HAP-1 (cell line): Measurements from ENCODE around the gene PROX2.

ENCODE experiments used
- DNase-seq, 2 experiments: peaks; one replicate each; pipeline ENCODE4 v3.0.0-alpha.2; 2016 to 2020; ENCODE audit warnings: low spot score in 2 of 2
- H3K27me3 ChIP-seq: fragments of 250-450 bp; sonication (Bioruptor Pico); 2 replicates; pipeline ENCODE4 v1.5.1; 2020; ENCODE audit warnings: low read depth, mild to moderate bottlenecking, moderate library complexity
- H3K36me3 ChIP-seq: fragments of 250-450 bp; sonication (Bioruptor Pico); replicated peaks from 2 replicates; pipeline ENCODE4 v1.5.1; 2020; ENCODE audit warnings: mild to moderate bottlenecking
- H3K4me1 ChIP-seq: fragments of 250-450 bp; sonication (Bioruptor Pico); 2 replicates; pipeline ENCODE4 v1.5.1; 2020; ENCODE audit warnings: mild to moderate bottlenecking
- H3K4me3 ChIP-seq: fragments of 250-450 bp; sonication (Bioruptor Pico); 2 replicates; pipeline ENCODE4 v1.5.1; 2020; ENCODE audit warnings: mild to moderate bottlenecking, moderate library complexity
- H3K9me3 ChIP-seq: fragments of 250-450 bp; sonication (Bioruptor Pico); 2 replicates; pipeline ENCODE4 v1.5.1; 2020; ENCODE audit warnings: mild to moderate bottlenecking, moderate library complexity
- in situ Hi-C: fragments of 300-500 bp; cut with MboI; formaldehyde crosslinking; loops from 3 replicates; pipeline ENCODE4 v1.14.3; 2020; ENCODE audit warnings: low sequenced_read_pairs, inconsistent platforms, mixed read lengths

The PROX2 gene

GRCh38 chr14:74904635-74905503 is 28.9 kb upstream of the PROX2 start:
- no peak for DNase-seq
- H3K9me3 ChIP-seq: no peaks in the 10 kb centered on the region
- no peaks in the 10 kb centered on the region for H3K4me1 ChIP-seq
- H3K36me3 ChIP-seq: peaks cover 57% of the 10 kb centered on the region
- H3K27me3 ChIP-seq: no peaks in the 10 kb centered on the region
- no peak overlapping the region for H3K4me3 ChIP-seq
- in situ Hi-C loops: no loop called here

- Histone ChIP-seq H3K4me1 (no peaks in the 10 kb centered on the region), H3K4me3 (no peak overlapping the region)
Measured at GRCh38 chr14:74902941-74903705, 27.2 kb upstream of the PROX2 start.

GRCh38 chr14:74898694-74899093 is 22.7 kb upstream of the PROX2 start:
- DNase-seq: no peak
- Histone ChIP-seq H3K27me3 (no peaks in the 10 kb centered on the region), H3K4me3 (no peak overlapping the region), H3K36me3 (peaks cover 96% of the 10 kb centered on the region), H3K9me3 (no peaks in the 10 kb centered on the region), H3K4me1 (no peaks in the 10 kb centered on the region)
- in situ Hi-C loops: no loop called here

More at GRCh38 chr14:74902941-74903705, 27.2 kb upstream of the PROX2 start:
- Histone ChIP-seq H3K36me3 (peaks cover 75% of the 10 kb centered on the region), H3K27me3 (no peaks in the 10 kb centered on the region), H3K9me3 (no peaks in the 10 kb centered on the region)
- in situ Hi-C loops: no loop called here
- DNase-seq: no peak

GRCh38 chr14:74898083-74898482 is 22.1 kb upstream of the PROX2 start:
- DNase-seq: no peak
- H3K4me1 ChIP-seq: no peaks in the 10 kb centered on the region
- H3K4me3 ChIP-seq: no peak overlapping the region
- H3K9me3 ChIP-seq: no peaks in the 10 kb centered on the region
- no peaks in the 10 kb centered on the region for H3K27me3 ChIP-seq
- H3K36me3 ChIP-seq: peaks cover 100% of the 10 kb centered on the region
- in situ Hi-C loops: no loop called here

- DNase-seq: no peak
- H3K4me1 ChIP-seq: no peaks in the 10 kb centered on the region
- in situ Hi-C loops: no loop called here
- no peaks in the 10 kb centered on the region for H3K27me3 ChIP-seq
- no peaks in the 10 kb centered on the region for H3K9me3 ChIP-seq
- no peak overlapping the region for H3K4me3 ChIP-seq
- peaks cover 100% of the 10 kb centered on the region for H3K36me3 ChIP-seq
Measured at GRCh38 chr14:74897642-74898041, 21.7 kb upstream of the PROX2 start.

GRCh38 chr14:74896400-74896799 is 20.5 kb upstream of the PROX2 start:
- peaks cover 100% of the 10 kb centered on the region for H3K36me3 ChIP-seq

GRCh38 chr14:74893614-74894091 is 17.7 kb upstream of the PROX2 start:
- no peak overlapping the region for H3K4me3 ChIP-seq
- no peaks in the 10 kb centered on the region for H3K9me3 ChIP-seq
- peaks cover 96% of the 10 kb centered on the region for H3K36me3 ChIP-seq
- no peak for DNase-seq
- in situ Hi-C loops: no loop called here
- H3K4me1 ChIP-seq: peaks cover 4% of the 10 kb centered on the region
- H3K27me3 ChIP-seq: no peaks in the 10 kb centered on the region

More at GRCh38 chr14:74896400-74896799, 20.5 kb upstream of the PROX2 start:
- H3K4me1 ChIP-seq: no peaks in the 10 kb centered on the region
- H3K27me3 ChIP-seq: no peaks in the 10 kb centered on the region
- no peak overlapping the region for H3K4me3 ChIP-seq
- no peak for DNase-seq
- in situ Hi-C loops: no loop called here
- H3K9me3 ChIP-seq: no peaks in the 10 kb centered on the region

GRCh38 chr14:74892745-74893144 is 16.8 kb upstream of the PROX2 start:
- no peak for DNase-seq
- in situ Hi-C loops: no loop called here
- no peaks in the 10 kb centered on the region for H3K9me3 ChIP-seq
- peaks cover 13% of the 10 kb centered on the region for H3K4me1 ChIP-seq
- no peak overlapping the region for H3K4me3 ChIP-seq
- H3K36me3 ChIP-seq: peaks cover 90% of the 10 kb centered on the region
- H3K27me3 ChIP-seq: no peaks in the 10 kb centered on the region

GRCh38 chr14:74891870-74892269 is 15.9 kb upstream of the PROX2 start:
- Histone ChIP-seq H3K4me3 (no peak overlapping the region), H3K4me1 (peaks cover 18% of the 10 kb centered on the region), H3K27me3 (no peaks in the 10 kb centered on the region), H3K36me3 (peaks cover 88% of the 10 kb centered on the region), H3K9me3 (no peaks in the 10 kb centered on the region)
- in situ Hi-C loops: no loop called here
- DNase-seq: no peak

- H3K9me3 ChIP-seq: no peaks in the 10 kb centered on the region
- peaks cover 77% of the 10 kb centered on the region for H3K36me3 ChIP-seq
- in situ Hi-C loops: no loop called here
- H3K27me3 ChIP-seq: no peaks in the 10 kb centered on the region
- H3K4me1 ChIP-seq: peaks cover 27% of the 10 kb centered on the region
- no peak overlapping the region for H3K4me3 ChIP-seq
- DNase-seq: no peak
Measured at GRCh38 chr14:74890262-74890661, 14.3 kb upstream of the PROX2 start.

GRCh38 chr14:74888164-74889158 is 12.5 kb upstream of the PROX2 start:
- no peaks in the 10 kb centered on the region for H3K27me3 ChIP-seq
- in situ Hi-C loops: no loop called here
- H3K36me3 ChIP-seq: peaks cover 76% of the 10 kb centered on the region
- H3K4me3 ChIP-seq: no peak overlapping the region
- DNase-seq: peak in 1 of 2 experiments; percentile 12
- no peaks in the 10 kb centered on the region for H3K9me3 ChIP-seq
- peaks cover 43% of the 10 kb centered on the region for H3K4me1 ChIP-seq

GRCh38 chr14:74886001-74886400 is 10.1 kb upstream of the PROX2 start:
- H3K36me3 ChIP-seq: peaks cover 51% of the 10 kb centered on the region

More at GRCh38 chr14:74886001-74886400, 10.1 kb upstream of the PROX2 start:
- Histone ChIP-seq H3K9me3 (no peaks in the 10 kb centered on the region), H3K27me3 (no peaks in the 10 kb centered on the region), H3K4me1 (peaks cover 48% of the 10 kb centered on the region), H3K4me3 (no peak overlapping the region)
- DNase-seq: no peak
- in situ Hi-C loops: no loop called here
